Prostate gland (tissue), 2 donors: ENCODE data around the gene SLC25A13. TPM values are rescaled to one million over a fixed set of nuclear protein-coding genes. Genes with fewer than 3 reads are reported as not detected.
"Not testable (repeated sequence)": the region's sequence is repeated elsewhere in the genome, so short reads cannot be mapped to it uniquely, and the experiment has no call there.

Experiments
- DNase-seq: peaks from one replicate; pipeline ENCODE4 v3.0.0-alpha.2; 2019; ENCODE audit warnings: low spot score
- H3K27ac ChIP-seq, 2 donors: fragments of 200-600 bp; sonication (generic); 2 replicates each; pipeline ENCODE4 v1.5.1; 2017 to 2019
- H3K27me3 ChIP-seq: fragments of 200-600 bp; sonication (generic); replicated peaks from 2 replicates; pipeline ENCODE4 v1.5.1; 2019; ENCODE audit not compliant: insufficient read depth
- H3K36me3 ChIP-seq, 2 donors: fragments of 200-600 bp; sonication (generic); 1 replicate in 1 of 2; 2 replicates in 1 of 2; pipeline versions ENCODE4 v1.5.1 to v1.8.1; 2017 to 2019
- H3K4me1 ChIP-seq: fragments of 200-600 bp; sonication (generic); replicated peaks from 2 replicates; pipeline ENCODE4 v1.5.1; 2019
- H3K4me3 ChIP-seq, 2 donors: fragments of 200-600 bp; sonication (generic); 2 replicates each; pipeline ENCODE4 v1.5.1; 2017 to 2019
- H3K9me3 ChIP-seq: fragments of 200-600 bp; sonication (generic); 2 replicates; pipeline ENCODE4 v1.5.1; 2017
- POLR2A ChIP-seq: fragments of 450-650 bp; IDR thresholded peaks from one replicate; pipeline ENCODE4 v1.6.1; 2016; ENCODE audit warnings: antibody characterized with exemption, mild to moderate bottlenecking
- POLR2AphosphoS5 ChIP-seq: sonication (generic); formaldehyde crosslinking; IDR thresholded peaks from one replicate; pipeline ENCODE4 v1.6.1; 2017; ENCODE audit warnings: antibody characterized with exemption
- WGBS: methylation state at CpG from one replicate; pipeline ENCODE4 v1.1.5; 2018; 5-methylcytosine and 5-hydroxymethylcytosine counted together
- intact Hi-C: fragments of 100-400 bp; cut with DNase I; formaldehyde crosslinking; loops from one replicate; pipeline ENCODE4 v1.14.2; 2022
- total RNA-seq, 2 donors: library from RNA; depleted of rRNA; stranded (reverse); fragments of >200 nt; gene quantifications; one replicate each; pipeline ENCODE4 v1.1.0, GENCODE V29; 2016
- TF ChIP-seq, protein P1 (sequence below), 4 experiments: fragments of 200-600 bp in 2 of 4; fragments of 450-650 bp in 2 of 4; sonication (generic) in 2 of 4; IDR thresholded peaks; 1 replicate in 3 of 4; 2 replicates in 1 of 4; pipeline ENCODE4 v1.5.1; 2016 to 2019; ENCODE audit warnings: antibody characterized with exemption in 4 of 4, mild to moderate bottlenecking in 2 of 4, moderate library complexity in 2 of 4

Gene SLC25A13
- total RNA-seq, 2 donors from 2014 or later, result 14.4 to 41.6 TPM

DNA sequence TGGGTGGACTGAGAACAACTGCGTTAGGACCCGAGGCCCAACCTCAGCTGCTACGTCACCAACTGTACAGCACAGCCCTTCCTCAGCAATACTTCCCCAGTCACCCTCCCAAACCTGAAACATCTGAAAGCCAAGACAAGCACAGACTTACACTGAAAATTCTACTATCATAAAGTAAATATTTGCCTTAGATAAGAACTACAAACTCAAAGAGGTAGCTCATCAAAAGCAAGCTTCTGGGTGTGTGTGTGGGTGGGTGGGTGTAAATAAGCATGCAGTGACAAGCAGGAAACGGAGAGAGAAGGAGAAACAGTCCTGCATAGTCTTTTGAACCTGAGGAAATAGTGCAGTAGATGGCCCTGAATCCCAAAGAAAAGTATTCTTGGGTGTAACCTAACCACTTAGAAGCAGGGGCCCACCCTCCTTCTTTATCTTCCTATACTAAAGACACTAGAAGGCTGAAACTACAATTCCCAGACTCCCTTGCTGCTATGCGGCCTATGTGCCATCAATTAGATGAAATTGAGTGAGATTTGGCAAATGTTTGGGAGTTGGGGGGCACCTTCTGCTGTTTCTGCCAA, 18.7 kb downstream of the SLC25A13 start:
- WGBS, result 56% methylated on average over 5 of the region's 5 CpGs
- H3K27me3 ChIP-seq, result no peaks in the 10 kb centered on the region
- peak; percentile 38 for DNase-seq
- no peak overlapping the region for H3K4me3 ChIP-seq
- peak overlapping the region; percentile 66 to 77 for H3K27ac ChIP-seq
- no peaks in the 10 kb centered on the region for H3K9me3 ChIP-seq
- peaks cover 6% of the 10 kb centered on the region for H3K4me1 ChIP-seq
- no peaks in the 10 kb centered on the region for H3K36me3 ChIP-seq
- intact Hi-C loops, result no loop called here
- peak; percentile 73 for TF ChIP-seq POLR2AphosphoS5
- TF ChIP-seq, protein P1, sequence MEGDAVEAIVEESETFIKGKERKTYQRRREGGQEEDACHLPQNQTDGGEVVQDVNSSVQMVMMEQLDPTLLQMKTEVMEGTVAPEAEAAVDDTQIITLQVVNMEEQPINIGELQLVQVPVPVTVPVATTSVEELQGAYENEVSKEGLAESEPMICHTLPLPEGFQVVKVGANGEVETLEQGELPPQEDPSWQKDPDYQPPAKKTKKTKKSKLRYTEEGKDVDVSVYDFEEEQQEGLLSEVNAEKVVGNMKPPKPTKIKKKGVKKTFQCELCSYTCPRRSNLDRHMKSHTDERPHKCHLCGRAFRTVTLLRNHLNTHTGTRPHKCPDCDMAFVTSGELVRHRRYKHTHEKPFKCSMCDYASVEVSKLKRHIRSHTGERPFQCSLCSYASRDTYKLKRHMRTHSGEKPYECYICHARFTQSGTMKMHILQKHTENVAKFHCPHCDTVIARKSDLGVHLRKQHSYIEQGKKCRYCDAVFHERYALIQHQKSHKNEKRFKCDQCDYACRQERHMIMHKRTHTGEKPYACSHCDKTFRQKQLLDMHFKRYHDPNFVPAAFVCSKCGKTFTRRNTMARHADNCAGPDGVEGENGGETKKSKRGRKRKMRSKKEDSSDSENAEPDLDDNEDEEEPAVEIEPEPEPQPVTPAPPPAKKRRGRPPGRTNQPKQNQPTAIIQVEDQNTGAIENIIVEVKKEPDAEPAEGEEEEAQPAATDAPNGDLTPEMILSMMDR (IDR thresholded peaks at IDR 0.05), result no peak
- TF ChIP-seq POLR2A, result no peak

DNA sequence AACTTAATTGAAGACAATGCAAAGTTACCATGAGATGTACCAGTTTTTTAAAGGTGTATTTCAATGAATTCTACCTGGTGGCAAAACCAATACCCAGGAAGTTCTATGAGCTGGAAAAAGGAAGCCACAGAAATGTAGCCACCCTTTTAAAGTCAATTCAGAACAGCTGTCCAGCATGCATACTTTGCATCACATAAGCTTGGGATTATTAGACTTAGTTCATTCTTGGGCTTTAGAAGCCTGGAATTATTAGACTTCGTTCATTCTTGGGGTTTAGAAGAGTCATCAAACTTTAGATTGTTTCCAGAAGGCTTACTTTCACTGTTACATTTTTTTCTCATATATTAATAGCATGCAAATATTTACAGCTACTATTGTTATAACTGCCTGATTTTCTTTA, 20.9 kb downstream of the SLC25A13 start:
- no peak overlapping the region for H3K27ac ChIP-seq
- no peak overlapping the region for H3K4me3 ChIP-seq
- H3K36me3 ChIP-seq, result no peaks in the 10 kb centered on the region
- intact Hi-C loops, result no loop called here
- peaks cover 6% of the 10 kb centered on the region for H3K4me1 ChIP-seq
- no peaks in the 10 kb centered on the region for H3K27me3 ChIP-seq
- WGBS, result 79% methylated on average over 1 of the region's 1 CpG
- DNase-seq, result no peak
- TF ChIP-seq, protein P1 (IDR thresholded peaks at IDR 0.05), result no peak
- no peaks in the 10 kb centered on the region for H3K9me3 ChIP-seq

DNA sequence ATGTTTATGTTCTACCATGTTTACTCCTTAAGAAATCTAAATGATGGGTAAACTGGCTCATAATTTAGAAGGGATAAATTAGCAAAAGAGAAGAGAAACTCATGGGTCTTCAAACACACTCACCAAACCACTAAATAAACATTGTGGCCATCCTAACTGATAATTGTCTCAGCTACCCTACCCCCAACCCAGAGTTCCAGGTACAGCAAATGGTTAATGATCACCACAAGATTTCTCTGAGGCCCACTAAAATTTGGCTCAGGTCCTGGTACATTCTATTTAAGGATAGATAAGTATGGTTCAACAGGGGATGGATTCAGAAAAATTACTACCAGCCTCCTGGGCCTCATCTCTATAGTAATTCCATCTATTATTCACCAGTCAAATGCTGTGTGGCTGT, 21.4 kb downstream of the SLC25A13 start:
- TF ChIP-seq, protein P1 (IDR thresholded peaks at IDR 0.05), result no peak
- TF ChIP-seq POLR2A, result no peak
- no peak for TF ChIP-seq POLR2AphosphoS5
- Histone ChIP-seq H3K36me3 (no peaks in the 10 kb centered on the region), H3K9me3 (no peaks in the 10 kb centered on the region), H3K27ac (no peak overlapping the region), H3K4me3 (no peak overlapping the region), H3K27me3 (no peaks in the 10 kb centered on the region), H3K4me1 (peaks cover 6% of the 10 kb centered on the region)
- no peak for DNase-seq
- intact Hi-C loops, result no loop called here

DNA sequence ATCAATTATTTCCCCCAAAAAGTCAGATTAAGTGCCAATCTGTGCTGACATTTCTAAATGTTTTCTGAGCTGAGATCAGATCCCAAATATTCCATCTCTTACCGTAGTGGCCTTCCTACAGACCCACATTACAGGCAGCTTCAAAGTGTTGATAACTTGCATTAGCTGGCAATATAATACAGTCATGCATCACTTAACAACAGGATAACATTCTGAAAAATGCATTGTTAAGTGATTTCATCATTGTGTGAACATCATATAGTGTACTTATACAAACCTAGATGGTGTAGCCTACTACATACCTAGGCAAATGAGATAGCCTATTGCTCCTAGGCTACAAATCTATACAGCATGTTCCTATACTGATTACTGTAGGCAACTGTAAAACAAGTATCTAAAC, 22.4 kb downstream of the SLC25A13 start:
- 96% methylated on average over 1 of the region's 1 CpG for WGBS
- H3K4me1 ChIP-seq, result peaks cover 6% of the 10 kb centered on the region
- H3K27ac ChIP-seq, result no peak overlapping the region
- intact Hi-C loops, result no loop called here
- no peak overlapping the region for H3K4me3 ChIP-seq
- TF ChIP-seq POLR2AphosphoS5 (no peak), POLR2A (no peak)
- TF ChIP-seq, protein P1 (IDR thresholded peaks at IDR 0.05), result no peak
- no peak for DNase-seq
- no peaks in the 10 kb centered on the region for H3K27me3 ChIP-seq
- H3K9me3 ChIP-seq, result no peaks in the 10 kb centered on the region
- no peaks in the 10 kb centered on the region for H3K36me3 ChIP-seq

DNA sequence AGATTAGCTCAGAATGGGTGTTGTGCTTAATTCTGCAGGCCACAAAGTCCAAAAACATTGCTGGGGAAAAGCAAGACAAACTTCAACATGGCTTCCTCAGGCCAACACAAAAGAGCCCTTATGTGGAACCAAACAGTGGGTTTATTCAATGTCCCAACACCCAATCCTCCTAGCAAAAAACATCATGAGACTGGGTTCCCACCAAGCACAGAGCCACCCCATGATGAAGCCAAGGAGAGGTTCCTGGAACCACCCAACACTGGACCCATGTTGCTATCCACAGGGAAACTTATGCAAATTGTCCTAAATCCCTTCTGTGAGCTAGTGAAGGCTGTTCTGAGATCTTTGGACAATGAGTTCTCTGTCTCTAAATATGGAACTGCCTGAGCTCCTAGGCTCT, 24.0 kb downstream of the SLC25A13 start:
- no peak for TF ChIP-seq POLR2A
- TF ChIP-seq POLR2AphosphoS5, result no peak
- TF ChIP-seq, protein P1 (IDR thresholded peaks at IDR 0.05), result no peak
- H3K27me3 ChIP-seq, result no peaks in the 10 kb centered on the region
- intact Hi-C loops, result no loop called here

DNA sequence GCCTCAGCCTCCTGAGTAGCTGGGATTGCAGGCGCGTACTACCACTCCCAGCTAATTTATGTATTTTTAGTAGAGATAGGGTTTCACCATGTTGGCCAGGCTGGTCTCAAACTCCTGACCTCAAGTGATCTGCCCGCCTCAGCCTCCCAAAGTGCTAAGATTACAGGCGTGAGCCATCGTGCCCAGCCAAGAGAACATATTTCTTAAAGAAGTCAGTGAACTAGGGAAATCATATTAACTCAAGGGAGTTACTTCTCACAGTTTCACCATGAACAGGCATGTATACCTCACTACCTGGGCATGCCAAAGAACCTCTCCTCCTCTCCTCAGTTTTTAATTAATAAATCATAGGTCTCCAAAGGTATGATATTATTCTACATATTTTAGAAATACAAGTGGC, 24.5 kb downstream of the SLC25A13 start:
- DNase-seq, H3K27me3 ChIP-seq, H3K27ac ChIP-seq, H3K9me3 ChIP-seq, H3K36me3 ChIP-seq, intact Hi-C loops, H3K4me3 ChIP-seq, H3K4me1 ChIP-seq: not testable (repeated sequence)
- WGBS, result 75% methylated on average over 5 of the region's 5 CpGs

More for the DNA sequence above, 24.0 kb downstream of the SLC25A13 start:
- Histone ChIP-seq H3K4me1 (no peaks in the 10 kb centered on the region), H3K4me3 (no peak overlapping the region), H3K27ac (no peak overlapping the region), H3K36me3 (no peaks in the 10 kb centered on the region), H3K9me3 (no peaks in the 10 kb centered on the region)
- no peak for DNase-seq

DNA sequence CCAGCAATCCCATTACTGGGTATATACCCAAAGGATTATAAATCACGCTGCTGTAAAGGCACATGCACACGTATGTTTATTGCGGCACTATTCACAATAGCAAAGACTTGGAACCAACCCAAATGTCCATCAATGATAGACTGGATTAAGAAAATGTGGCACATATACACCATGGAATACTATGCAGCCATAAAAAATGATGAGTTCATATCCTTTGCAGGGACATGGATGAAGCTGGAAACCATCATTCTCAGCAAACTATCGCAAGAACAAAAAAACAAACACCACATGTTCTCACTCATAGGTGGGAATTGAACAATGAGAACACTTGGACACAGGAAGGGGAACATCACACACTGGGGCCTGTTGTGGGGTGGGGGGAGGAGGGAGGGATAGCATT, 28.0 kb downstream of the SLC25A13 start:
- intact Hi-C loops, H3K4me1 ChIP-seq, H3K9me3 ChIP-seq, H3K4me3 ChIP-seq, H3K27ac ChIP-seq, DNase-seq, H3K36me3 ChIP-seq, H3K27me3 ChIP-seq: not testable (repeated sequence)
- WGBS, result 96% methylated on average over 4 of the region's 4 CpGs
